Testis (tissue), 3 donors: ENCODE results near the gene RGS3. TPM values are rescaled to one million over a fixed set of nuclear protein-coding genes. Genes with fewer than 3 reads are reported as not detected.

Experiments used
- DNase-seq: peaks from one replicate; pipeline ENCODE4 v3.0.0-alpha.2; 2019
- H3K27ac ChIP-seq, 2 donors: fragments of 200-600 bp; sonication (generic); one replicate each; pipeline ENCODE4 v1.5.1; 2019
- H3K27me3 ChIP-seq: fragments of 200-600 bp; sonication (generic); one replicate; pipeline ENCODE4 v1.5.1; 2019
- H3K36me3 ChIP-seq: fragments of 200-600 bp; sonication (generic); one replicate; pipeline ENCODE4 v1.5.1; 2017; ENCODE audit warnings: low read depth; ENCODE audit errors: missing control alignments
- H3K4me1 ChIP-seq: fragments of 200-600 bp; sonication (generic); one replicate; pipeline ENCODE4 v1.5.1; 2019
- H3K4me3 ChIP-seq, 2 donors: fragments of 200-600 bp; sonication (generic); one replicate each; pipeline ENCODE4 v1.5.1; 2017 to 2019
- H3K9me3 ChIP-seq: fragments of 200-600 bp; sonication (generic); one replicate; pipeline ENCODE4 v1.5.1; 2017
- POLR2A ChIP-seq: fragments of 450-650 bp; IDR thresholded peaks from one replicate; pipeline ENCODE4 v1.6.1; 2017; ENCODE audit warnings: antibody characterized with exemption, mild to moderate bottlenecking, moderate library complexity
- WGBS, 2 donors: methylation state at CpG; one replicate each; pipeline ENCODE4 v1.1.5; 2018; 5-methylcytosine and 5-hydroxymethylcytosine counted together
- intact Hi-C: fragments of 100-400 bp; cut with DNase I; formaldehyde crosslinking; loops from one replicate; pipeline ENCODE4 v1.15.1; 2023; ENCODE audit warnings: low total_unique reads
- polyA plus RNA-seq: library from polyadenylated mRNA; stranded (reverse); fragments of 350-450 nt; fragmentation: Illumina TruSeq; extraction: RNeasy Lipid Tissue Mini Kit (QIAGEN cat#74804); gene quantifications from one replicate; pipeline ENCODE4 v1.2.3, GENCODE V29; 2014; ENCODE audit warnings: low read depth, low replicate concordance; ENCODE audit not compliant: insufficient read depth
- total RNA-seq, 2 donors: library from RNA; depleted of rRNA; stranded (reverse); fragments of >200 nt; gene quantifications; one replicate each; pipeline ENCODE4 v1.2.3, GENCODE V29; 2016
- TF ChIP-seq, protein P1 (sequence below), 3 experiments: fragments of 450-650 bp in 2 of 3; fragments of 200-600 bp in 1 of 3; sonication (generic) in 1 of 3; IDR thresholded peaks; one replicate each; pipeline ENCODE4 v1.5.1; 2016 to 2019; ENCODE audit warnings: antibody characterized with exemption in 3 of 3, mild to moderate bottlenecking in 2 of 3, moderate library complexity in 1 of 3

The RGS3 gene
- total and polyA plus RNA-seq, 3 donors from 2014 or later: 84.8 to 125 (median 119) TPM

- Histone ChIP-seq H3K27ac (no peak overlapping the region), H3K36me3 (no peaks in the 10 kb centered on the region), H3K9me3 (no peaks in the 10 kb centered on the region), H3K27me3 (no peaks in the 10 kb centered on the region), H3K4me3 (no peak overlapping the region), H3K4me1 (peaks cover 10% of the 10 kb centered on the region)
- TF ChIP-seq, protein P1, sequence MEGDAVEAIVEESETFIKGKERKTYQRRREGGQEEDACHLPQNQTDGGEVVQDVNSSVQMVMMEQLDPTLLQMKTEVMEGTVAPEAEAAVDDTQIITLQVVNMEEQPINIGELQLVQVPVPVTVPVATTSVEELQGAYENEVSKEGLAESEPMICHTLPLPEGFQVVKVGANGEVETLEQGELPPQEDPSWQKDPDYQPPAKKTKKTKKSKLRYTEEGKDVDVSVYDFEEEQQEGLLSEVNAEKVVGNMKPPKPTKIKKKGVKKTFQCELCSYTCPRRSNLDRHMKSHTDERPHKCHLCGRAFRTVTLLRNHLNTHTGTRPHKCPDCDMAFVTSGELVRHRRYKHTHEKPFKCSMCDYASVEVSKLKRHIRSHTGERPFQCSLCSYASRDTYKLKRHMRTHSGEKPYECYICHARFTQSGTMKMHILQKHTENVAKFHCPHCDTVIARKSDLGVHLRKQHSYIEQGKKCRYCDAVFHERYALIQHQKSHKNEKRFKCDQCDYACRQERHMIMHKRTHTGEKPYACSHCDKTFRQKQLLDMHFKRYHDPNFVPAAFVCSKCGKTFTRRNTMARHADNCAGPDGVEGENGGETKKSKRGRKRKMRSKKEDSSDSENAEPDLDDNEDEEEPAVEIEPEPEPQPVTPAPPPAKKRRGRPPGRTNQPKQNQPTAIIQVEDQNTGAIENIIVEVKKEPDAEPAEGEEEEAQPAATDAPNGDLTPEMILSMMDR (IDR thresholded peaks at IDR 0.05): no peak
- no peak for TF ChIP-seq POLR2A
- WGBS, 2 donors: 94% methylated on average over 7 of the region's 7 CpGs
- no peak for DNase-seq
- intact Hi-C loops: no loop called here
Observed at GRCh38 chr9:113529336-113530009, 65.9 kb downstream of the RGS3 start.

GRCh38 chr9:113530022-113530635 is 66.6 kb downstream of the RGS3 start:
- no peak for TF ChIP-seq POLR2A
- TF ChIP-seq, protein P1 (IDR thresholded peaks at IDR 0.05): no peak
- no peak for DNase-seq
- no peak overlapping the region for H3K4me3 ChIP-seq
- H3K36me3 ChIP-seq: no peaks in the 10 kb centered on the region
- peaks cover 7% of the 10 kb centered on the region for H3K4me1 ChIP-seq
- intact Hi-C loops: no loop called here
- no peak overlapping the region for H3K27ac ChIP-seq
- H3K27me3 ChIP-seq: no peaks in the 10 kb centered on the region
- 75% methylated on average over 4 of the region's 4 CpGs for WGBS, 2 donors
- no peaks in the 10 kb centered on the region for H3K9me3 ChIP-seq

DNA sequence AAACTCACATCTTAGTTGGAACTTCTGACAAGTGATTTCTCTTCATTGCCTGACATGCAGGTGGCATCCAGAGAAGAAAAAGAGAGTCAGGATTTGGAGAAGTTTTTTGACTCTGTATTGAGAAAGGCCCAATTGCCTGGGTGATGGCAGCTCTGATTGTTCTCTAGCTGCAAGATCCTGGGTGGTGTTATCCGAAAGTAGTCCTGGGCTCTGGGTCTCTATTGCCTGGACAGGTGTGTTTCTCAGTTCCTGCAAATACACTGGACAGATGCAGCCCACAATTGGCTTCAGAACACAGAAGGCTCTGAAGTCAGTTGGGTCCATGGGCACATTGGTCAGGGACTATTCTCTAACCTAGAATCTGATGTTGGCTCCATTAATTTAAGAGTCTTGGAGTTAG is 67.4 kb downstream of the RGS3 start:
- no peaks in the 10 kb centered on the region for H3K9me3 ChIP-seq
- intact Hi-C loops: no loop called here
- no peak for DNase-seq
- no peak overlapping the region for H3K4me3 ChIP-seq
- peaks cover 12% of the 10 kb centered on the region for H3K4me1 ChIP-seq
- no peak for TF ChIP-seq POLR2A
- TF ChIP-seq, protein P1 (IDR thresholded peaks at IDR 0.05): no peak
- no peaks in the 10 kb centered on the region for H3K36me3 ChIP-seq
- WGBS, 2 donors: 91 to 100% methylated on average over 1 of the region's 1 CpG
- H3K27ac ChIP-seq: no peak overlapping the region
- H3K27me3 ChIP-seq: no peaks in the 10 kb centered on the region

DNA sequence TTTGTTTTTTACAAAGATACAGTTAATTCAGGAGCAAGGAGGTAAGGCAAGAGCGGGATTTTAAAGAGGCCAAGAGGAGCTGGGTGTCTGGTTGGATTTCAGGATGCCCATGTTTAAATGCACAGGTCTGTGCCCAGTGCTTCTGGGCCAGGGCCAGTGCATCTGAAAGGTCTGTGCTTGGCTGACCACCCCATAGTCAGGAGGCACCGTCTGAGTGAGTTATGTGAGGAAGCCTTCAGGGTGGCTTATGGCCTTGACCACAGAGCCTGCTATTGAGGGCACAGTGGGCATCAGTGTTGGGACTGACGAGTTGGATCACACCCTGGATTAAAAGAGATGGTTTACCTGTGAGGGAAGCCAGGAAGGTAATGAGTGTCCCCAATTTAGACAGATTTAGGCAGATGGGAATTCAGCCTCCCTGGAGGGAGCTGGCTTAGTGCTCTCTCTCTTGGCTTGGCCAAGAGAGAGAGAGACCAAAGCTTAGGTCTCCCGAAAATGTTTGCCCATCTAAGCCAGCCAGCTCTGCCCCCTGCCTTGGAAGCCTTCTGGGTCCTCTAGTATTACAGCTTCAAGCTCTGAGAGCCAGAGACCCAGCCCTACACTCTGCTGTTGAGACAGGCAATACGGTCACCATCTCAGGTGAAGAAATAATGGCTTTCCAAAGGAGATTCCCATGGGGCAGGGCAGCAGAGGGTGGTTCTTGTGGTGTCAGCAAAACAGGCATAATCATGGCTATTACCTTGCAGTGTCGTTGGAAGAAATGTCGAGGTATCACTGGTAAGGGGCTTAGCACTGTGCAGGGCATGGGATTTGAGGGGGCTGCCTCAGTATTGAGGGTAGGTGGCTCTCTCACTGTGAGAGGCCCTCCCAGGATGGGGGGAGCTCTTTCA is 68.6 kb downstream of the RGS3 start:
- Histone ChIP-seq H3K27ac (no peak overlapping the region), H3K4me3 (no peak overlapping the region), H3K9me3 (no peaks in the 10 kb centered on the region), H3K27me3 (no peaks in the 10 kb centered on the region), H3K4me1 (peaks cover 20% of the 10 kb centered on the region), H3K36me3 (no peaks in the 10 kb centered on the region)
- 93 to 97% methylated on average over 7 of the region's 7 CpGs for WGBS, 2 donors
- TF ChIP-seq, protein P1 (IDR thresholded peaks at IDR 0.05): no peak
- no peak for TF ChIP-seq POLR2A
- DNase-seq: no peak
- intact Hi-C loops: no loop called here
